ENCODE measurements around the gene BCLAF3. TPM values are rescaled to one million over a fixed set of nuclear protein-coding genes. Genes with fewer than 3 reads are reported as not detected.

Gene BCLAF3
- total RNA-seq = 10 to 100 TPM; 11.1 to 14.1 TPM
- 10 to 100 TPM; 16.2 to 20.5 (median 17.7) TPM for polyA plus RNA-seq (ENCODE audit: insufficient read length in 6 of 6)
- long read RNA-seq, donor 1, partial matches to known transcripts = 0 of 6 reads
- long read RNA-seq, donor 1, other reads (novel, unspliced or antisense) = 6 of 6 reads
- long read RNA-seq, donor 2 = 0 reads
- long read RNA-seq, donor 3 = 0 reads
- long read RNA-seq, donor 4, partial matches to known transcripts = 2 of 4 reads
- long read RNA-seq, donor 4, other reads (novel, unspliced or antisense) = 2 of 4 reads
- long read RNA-seq, donor 5 = 0 reads
- long read RNA-seq, donor 6 = 0 reads
- long read RNA-seq, donor 7 = 0 reads
- long read RNA-seq, donor 8 = 0 reads
- long read RNA-seq, donor 9 = 0 reads
- long read RNA-seq, donor 10, partial matches to known transcripts = 0 of 1 reads
- long read RNA-seq, donor 10, other reads (novel, unspliced or antisense) = 1 of 1 reads
- long read RNA-seq, donor 11 = 0 reads
- long read RNA-seq, donor 12, partial matches to known transcripts = 11 of 11 reads
- long read RNA-seq, donor 12, other reads (novel, unspliced or antisense) = 0 of 11 reads

DNA sequence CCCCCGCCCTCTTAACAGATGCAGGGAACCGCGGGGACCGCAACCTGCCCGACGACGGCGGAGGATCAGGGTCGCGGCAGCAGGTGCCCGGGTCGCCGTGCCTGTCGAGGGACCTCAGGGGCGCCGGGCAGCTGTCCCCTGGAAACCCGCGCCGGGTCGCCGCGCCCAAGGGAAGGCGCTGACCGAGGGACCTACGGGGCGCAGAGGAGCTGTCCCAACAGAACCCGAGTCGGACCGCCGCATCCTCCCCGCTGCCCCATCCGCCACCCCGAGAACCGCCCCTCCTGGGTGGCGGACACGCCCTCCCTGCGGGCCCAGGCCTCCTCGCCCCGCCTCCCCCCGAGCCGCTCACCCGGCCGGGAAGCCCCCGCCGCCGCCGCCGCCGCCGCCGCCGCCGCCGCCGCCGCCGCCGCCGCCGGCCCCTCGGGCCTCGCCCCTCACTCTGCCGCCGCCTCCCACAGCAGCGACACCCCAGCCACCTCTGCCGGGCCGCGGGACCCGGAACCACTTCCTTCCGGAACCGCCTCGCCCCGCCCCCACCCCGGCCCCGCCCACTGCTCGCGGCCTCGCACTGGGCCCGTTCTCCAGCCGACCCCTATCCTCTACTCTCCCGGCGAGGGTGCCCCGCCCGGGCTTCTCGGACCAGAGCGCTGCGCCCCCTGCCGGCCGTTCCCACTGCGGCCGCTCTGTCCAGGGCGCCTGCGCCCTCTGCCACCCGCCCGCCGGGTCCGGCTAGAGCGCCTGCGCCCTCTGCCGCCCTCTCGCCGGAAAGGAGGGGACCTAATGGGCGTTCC lies at the start of gene BCLAF3:
BCLAF3 (minus strand) TSS at position 506 of the 794 bp plus-strand sequence. CDS start 20,797 bp downstream, outside the sequence.
- H3K4me3 ChIP-seq = peak within 1 kb of the TSS; percentile 52 to 67
- peak; percentile 99 for ATAC-seq
- TF ChIP-seq, protein P1, sequence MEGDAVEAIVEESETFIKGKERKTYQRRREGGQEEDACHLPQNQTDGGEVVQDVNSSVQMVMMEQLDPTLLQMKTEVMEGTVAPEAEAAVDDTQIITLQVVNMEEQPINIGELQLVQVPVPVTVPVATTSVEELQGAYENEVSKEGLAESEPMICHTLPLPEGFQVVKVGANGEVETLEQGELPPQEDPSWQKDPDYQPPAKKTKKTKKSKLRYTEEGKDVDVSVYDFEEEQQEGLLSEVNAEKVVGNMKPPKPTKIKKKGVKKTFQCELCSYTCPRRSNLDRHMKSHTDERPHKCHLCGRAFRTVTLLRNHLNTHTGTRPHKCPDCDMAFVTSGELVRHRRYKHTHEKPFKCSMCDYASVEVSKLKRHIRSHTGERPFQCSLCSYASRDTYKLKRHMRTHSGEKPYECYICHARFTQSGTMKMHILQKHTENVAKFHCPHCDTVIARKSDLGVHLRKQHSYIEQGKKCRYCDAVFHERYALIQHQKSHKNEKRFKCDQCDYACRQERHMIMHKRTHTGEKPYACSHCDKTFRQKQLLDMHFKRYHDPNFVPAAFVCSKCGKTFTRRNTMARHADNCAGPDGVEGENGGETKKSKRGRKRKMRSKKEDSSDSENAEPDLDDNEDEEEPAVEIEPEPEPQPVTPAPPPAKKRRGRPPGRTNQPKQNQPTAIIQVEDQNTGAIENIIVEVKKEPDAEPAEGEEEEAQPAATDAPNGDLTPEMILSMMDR (IDR thresholded peaks at IDR 0.05) = peak; percentile 58 to 86
- H3K27ac ChIP-seq = peak within 1 kb of the TSS; percentile 72 to 77
- H3K36me3 ChIP-seq = no peaks in the 10 kb centered on the region
- intact Hi-C loops (cut with DNase I) = no loop called here
- H3K4me1 ChIP-seq = peaks cover 0 to 15% of the 10 kb centered on the region in 2 donors
- no peaks in the 10 kb centered on the region for H3K9me3 ChIP-seq
- H3K27me3 ChIP-seq = no peaks in the 10 kb centered on the region
- DNase-seq = peak; percentile 78 to 97 (median 91)

DNA sequence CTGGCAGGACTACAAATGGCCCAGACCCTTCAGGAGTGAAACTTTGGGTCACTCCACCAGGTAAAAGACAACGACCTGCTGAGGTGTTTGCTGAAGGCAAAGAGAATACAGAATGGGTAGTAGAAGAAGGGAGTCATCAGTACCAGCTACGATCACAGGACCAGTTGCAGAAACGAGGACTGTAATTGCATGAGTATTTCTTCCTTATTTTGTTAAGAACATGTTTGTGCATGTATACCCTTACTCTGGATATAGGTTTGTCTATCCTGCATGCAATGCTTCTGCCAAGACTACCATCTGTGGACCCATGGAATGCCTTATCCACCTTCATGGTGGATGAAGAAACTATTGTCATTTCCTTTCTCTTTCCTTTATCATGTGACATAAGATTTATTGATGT lies 48.1 kb upstream of the BCLAF3 start:
- no peak for DNase-seq
- TF ChIP-seq, protein P1 (IDR thresholded peaks at IDR 0.05) = no peak
- intact Hi-C loops (cut with DNase I) = no loop called here
- Histone ChIP-seq H3K27me3 (no peaks in the 10 kb centered on the region), H3K4me3 (no peak overlapping the region), H3K27ac (no peak overlapping the region), H3K4me1 (no peaks in the 10 kb centered on the region), H3K36me3 (no peaks in the 10 kb centered on the region), H3K9me3 (no peaks in the 10 kb centered on the region)
- no peak for ATAC-seq

DNA sequence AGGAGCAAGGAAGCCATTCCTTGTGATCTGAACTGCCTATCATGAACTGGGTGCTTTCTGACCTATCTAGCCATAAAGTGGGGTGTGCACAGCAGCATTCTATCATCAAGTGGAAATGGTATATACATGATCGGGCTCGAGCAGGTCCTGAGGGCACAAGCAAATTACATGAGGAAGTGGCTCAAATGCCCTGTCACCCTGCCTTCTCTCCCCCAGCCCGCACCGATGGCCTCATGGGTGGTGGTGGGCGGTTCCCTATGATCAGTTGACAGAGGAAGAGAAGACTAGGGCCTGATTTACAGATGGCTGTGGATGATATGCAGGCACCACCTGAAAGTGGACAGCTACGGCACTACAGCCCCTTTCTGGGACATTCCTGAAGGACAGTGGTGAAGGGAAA lies 46.3 kb upstream of the BCLAF3 start:
- Histone ChIP-seq H3K4me1 (no peaks in the 10 kb centered on the region), H3K36me3 (no peaks in the 10 kb centered on the region), H3K9me3 (no peaks in the 10 kb centered on the region), H3K27ac (no peak overlapping the region), H3K27me3 (no peaks in the 10 kb centered on the region), H3K4me3 (no peak overlapping the region)
- intact Hi-C loops (cut with DNase I) = no loop called here
- DNase-seq (no peak), ATAC-seq (no peak)
- TF ChIP-seq, protein P1 (IDR thresholded peaks at IDR 0.05) = no peak

DNA sequence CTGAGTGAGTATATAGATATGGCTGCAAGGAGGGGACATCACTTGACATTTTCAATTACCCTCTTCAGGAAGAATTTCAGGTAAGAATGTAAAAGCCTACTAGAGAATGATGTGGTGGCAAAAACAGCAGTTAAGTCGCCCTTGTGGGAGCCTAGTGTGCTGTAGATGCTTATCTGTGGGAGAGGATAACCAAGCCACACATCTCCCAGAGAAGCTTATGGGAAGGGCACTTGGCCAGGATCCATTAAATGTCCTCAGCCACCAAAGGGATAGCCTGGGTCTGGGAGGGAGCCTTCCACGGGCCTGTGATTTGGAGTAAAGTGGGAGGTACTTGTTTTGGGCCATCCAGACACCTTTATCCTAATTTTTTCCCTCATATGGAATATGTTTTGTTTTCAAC lies 41.3 kb upstream of the BCLAF3 start:
- no peaks in the 10 kb centered on the region for H3K27me3 ChIP-seq
- no peaks in the 10 kb centered on the region for H3K36me3 ChIP-seq
- DNase-seq (no peak), ATAC-seq (no peak)
- intact Hi-C loops (cut with DNase I) = no loop called here
- H3K27ac ChIP-seq = no peak overlapping the region
- no peaks in the 10 kb centered on the region for H3K9me3 ChIP-seq
- no peaks in the 10 kb centered on the region for H3K4me1 ChIP-seq
- no peak overlapping the region for H3K4me3 ChIP-seq
- TF ChIP-seq, protein P1 (IDR thresholded peaks at IDR 0.05) = no peak

DNA sequence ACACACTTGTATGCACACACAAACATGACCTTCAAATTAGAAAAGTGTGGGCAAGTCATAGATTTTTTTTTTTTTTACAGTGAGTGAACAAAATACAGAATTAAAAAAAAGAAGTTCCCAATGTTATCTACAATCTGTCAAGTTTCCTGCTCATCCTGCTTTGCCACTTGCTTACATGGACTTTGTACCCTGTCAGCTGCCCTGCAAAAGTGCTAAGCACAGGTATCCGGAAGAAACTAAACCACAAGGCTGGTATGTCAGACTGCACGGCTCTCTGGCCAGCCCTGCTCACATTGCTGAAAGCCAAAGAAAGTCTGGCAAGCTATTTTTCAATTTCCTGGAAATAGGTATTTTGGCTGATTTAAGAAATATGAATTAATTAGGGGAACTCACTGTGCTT lies 38.9 kb upstream of the BCLAF3 start:
- TF ChIP-seq, protein P1 (IDR thresholded peaks at IDR 0.05) = no peak
- Histone ChIP-seq H3K9me3 (no peaks in the 10 kb centered on the region), H3K27me3 (no peaks in the 10 kb centered on the region), H3K4me3 (no peak overlapping the region), H3K36me3 (no peaks in the 10 kb centered on the region), H3K4me1 (no peaks in the 10 kb centered on the region), H3K27ac (no peak overlapping the region)
- ATAC-seq = peak; percentile 79
- DNase-seq = no peak
- intact Hi-C loops (cut with DNase I) = no loop called here

Measured in left lung (tissue), 14 donors.